DND-41 (cell line): Measurements from ENCODE around the gene EPB41.

Experiments
- ATAC-seq: fragments of 200-7000 bp; cut with Tn5 transposase; 3 replicates; pipeline ENCODE4 v1.9.1; 2021; ENCODE audit warnings: low read depth; ENCODE audit not compliant: insufficient read depth
- DNase-seq: peaks from one replicate; pipeline ENCODE4 v3.0.0-alpha.2; 2020
- H2AFZ ChIP-seq: 2 replicates; pipeline ENCODE4 v1.6.0; 2012; ENCODE audit warnings: low read depth, low read length
- H3K27ac ChIP-seq: 2 replicates; pipeline ENCODE4 v1.5.1; 2012; ENCODE audit warnings: low read length, inconsistent platforms
- H3K27me3 ChIP-seq: fragments of 200-600 bp; sonication (generic); 2 replicates; pipeline ENCODE4 v1.6.0; 2012; ENCODE audit warnings: low read length, mild to moderate bottlenecking, inconsistent platforms; ENCODE audit not compliant: insufficient read depth, poor library complexity
- H3K36me3 ChIP-seq: 2 replicates; pipeline ENCODE4 v1.5.1; 2012; ENCODE audit warnings: low read length, inconsistent platforms; ENCODE audit not compliant: insufficient read depth
- H3K4me1 ChIP-seq: 2 replicates; pipeline ENCODE4 v1.5.1; 2012; ENCODE audit warnings: mild to moderate bottlenecking, low read length; ENCODE audit not compliant: insufficient read depth
- H3K4me2 ChIP-seq: 2 replicates; pipeline ENCODE4 v1.6.0; 2012; ENCODE audit warnings: mild to moderate bottlenecking, moderate library complexity, low read length, inconsistent platforms; ENCODE audit not compliant: insufficient read depth
- H3K4me3 ChIP-seq, 2 experiments: fragments of 200-600 bp in 1 of 2; shearing (Covaris generic) in 1 of 2; 2 replicates each; pipeline ENCODE4 v1.5.1; 2012 to 2016; ENCODE audit warnings: inconsistent platforms in 2 of 2, low read length in 2 of 2, mild to moderate bottlenecking in 2 of 2, low read depth in 1 of 2, moderate library complexity in 1 of 2
- H3K79me2 ChIP-seq: 2 replicates; pipeline ENCODE4 v1.6.0; 2012; ENCODE audit warnings: low read length, inconsistent platforms; ENCODE audit not compliant: insufficient read depth
- H3K9ac ChIP-seq: 2 replicates; pipeline ENCODE4 v1.6.0; 2012; ENCODE audit warnings: low read depth, mild to moderate bottlenecking, inconsistent platforms, low read length, moderate library complexity
- H3K9me3 ChIP-seq: 2 replicates; pipeline ENCODE4 v1.5.1; 2012; ENCODE audit warnings: low read length, moderate library complexity, mild to moderate bottlenecking, inconsistent platforms; ENCODE audit not compliant: insufficient read depth, severe bottlenecking
- H4K20me1 ChIP-seq: 2 replicates; pipeline ENCODE4 v1.6.0; 2012; ENCODE audit warnings: low read length; ENCODE audit not compliant: insufficient read depth
- CTCF ChIP-seq: IDR thresholded peaks from 2 replicates; pipeline ENCODE4 v1.5.1; 2012; ENCODE audit warnings: borderline replicate concordance, low read length, moderate library complexity, mild to moderate bottlenecking; ENCODE audit not compliant: poor library complexity, severe bottlenecking; ENCODE audit errors: extremely low read depth
- EZH2 ChIP-seq: IDR thresholded peaks from 3 replicates; pipeline ENCODE4 v1.6.1; 2012; ENCODE audit warnings: borderline replicate concordance, low read depth, mild to moderate bottlenecking, moderate library complexity, low read length, inconsistent platforms; ENCODE audit not compliant: severe bottlenecking

Gene EPB41

GRCh38 chr1:29052100-29052499 is 137.7 kb downstream of the EPB41 start:
- Histone ChIP-seq H3K27ac (no peak overlapping the region), H3K4me3 (no peak overlapping the region), H4K20me1 (no peaks in the 10 kb centered on the region), H3K36me3 (peaks cover 23% of the 10 kb centered on the region), H2AFZ (no peak overlapping the region), H3K4me2 (no peak overlapping the region), H3K9ac (no peak overlapping the region), H3K9me3 (no peaks in the 10 kb centered on the region), H3K27me3 (no peaks in the 10 kb centered on the region), H3K79me2 (no peaks in the 10 kb centered on the region), H3K4me1 (no peaks in the 10 kb centered on the region)
- TF ChIP-seq EZH2 (no peak), CTCF (no peak)
- ATAC-seq (no peak), DNase-seq (no peak)

- H3K36me3 ChIP-seq: peaks cover 23% of the 10 kb centered on the region
- no peaks in the 10 kb centered on the region for H3K9me3 ChIP-seq
- no peak overlapping the region for H3K9ac ChIP-seq
- no peaks in the 10 kb centered on the region for H4K20me1 ChIP-seq
- no peak overlapping the region for H2AFZ ChIP-seq
- TF ChIP-seq CTCF: no peak
- no peak for TF ChIP-seq EZH2
- H3K4me1 ChIP-seq: no peaks in the 10 kb centered on the region
- H3K4me3 ChIP-seq: no peak overlapping the region
- H3K27ac ChIP-seq: no peak overlapping the region
- DNase-seq: no peak
- no peak overlapping the region for H3K4me2 ChIP-seq
- no peaks in the 10 kb centered on the region for H3K79me2 ChIP-seq
- H3K27me3 ChIP-seq: no peaks in the 10 kb centered on the region
- no peak for ATAC-seq
Observed at GRCh38 chr1:29052941-29053340, 138.6 kb downstream of the EPB41 start.

GRCh38 chr1:29055160-29055559 is 140.8 kb downstream of the EPB41 start:
- no peak overlapping the region for H3K4me2 ChIP-seq
- H3K4me1 ChIP-seq: no peaks in the 10 kb centered on the region
- H3K79me2 ChIP-seq: no peaks in the 10 kb centered on the region
- H3K9ac ChIP-seq: no peak overlapping the region
- peaks cover 26% of the 10 kb centered on the region for H3K36me3 ChIP-seq
- no peak overlapping the region for H2AFZ ChIP-seq
- H4K20me1 ChIP-seq: no peaks in the 10 kb centered on the region
- TF ChIP-seq CTCF: no peak
- no peak for TF ChIP-seq EZH2
- no peak overlapping the region for H3K27ac ChIP-seq
- H3K9me3 ChIP-seq: no peaks in the 10 kb centered on the region
- DNase-seq (no peak), ATAC-seq (no peak)
- no peaks in the 10 kb centered on the region for H3K27me3 ChIP-seq
- H3K4me3 ChIP-seq: no peak overlapping the region

- H3K27me3 ChIP-seq: no peaks in the 10 kb centered on the region
- H3K27ac ChIP-seq: no peak overlapping the region
- no peaks in the 10 kb centered on the region for H3K9me3 ChIP-seq
- no peaks in the 10 kb centered on the region for H3K79me2 ChIP-seq
- no peak overlapping the region for H3K4me3 ChIP-seq
- ATAC-seq (no peak), DNase-seq (no peak)
- no peaks in the 10 kb centered on the region for H3K4me1 ChIP-seq
- no peaks in the 10 kb centered on the region for H4K20me1 ChIP-seq
- no peak overlapping the region for H2AFZ ChIP-seq
- no peak overlapping the region for H3K9ac ChIP-seq
- peaks cover 24% of the 10 kb centered on the region for H3K36me3 ChIP-seq
- H3K4me2 ChIP-seq: no peak overlapping the region
- TF ChIP-seq EZH2 (no peak), CTCF (no peak)
Observed at GRCh38 chr1:29056256-29056655, 141.9 kb downstream of the EPB41 start.
